LNCaP clone FGC (cell line): ENCODE data around the gene PTMS.

ENCODE experiments used
- DNase-seq: peaks from one replicate; pipeline ENCODE4 v3.0.0-alpha.2; 2011; ENCODE audit warnings: low read depth
- H3K4me3 ChIP-seq: 2 replicates; pipeline ENCODE4 v1.5.1; 2011; ENCODE audit warnings: mild to moderate bottlenecking, low read depth, low read length, control low read depth
- TF ChIP-seq, protein P1 (sequence below): IDR thresholded peaks from 2 replicates; pipeline ENCODE4 v1.5.1; 2012; ENCODE audit warnings: mild to moderate bottlenecking; ENCODE audit not compliant: control insufficient read depth, insufficient read depth; ENCODE audit errors: extremely low read depth

PTMS gene

DNA sequence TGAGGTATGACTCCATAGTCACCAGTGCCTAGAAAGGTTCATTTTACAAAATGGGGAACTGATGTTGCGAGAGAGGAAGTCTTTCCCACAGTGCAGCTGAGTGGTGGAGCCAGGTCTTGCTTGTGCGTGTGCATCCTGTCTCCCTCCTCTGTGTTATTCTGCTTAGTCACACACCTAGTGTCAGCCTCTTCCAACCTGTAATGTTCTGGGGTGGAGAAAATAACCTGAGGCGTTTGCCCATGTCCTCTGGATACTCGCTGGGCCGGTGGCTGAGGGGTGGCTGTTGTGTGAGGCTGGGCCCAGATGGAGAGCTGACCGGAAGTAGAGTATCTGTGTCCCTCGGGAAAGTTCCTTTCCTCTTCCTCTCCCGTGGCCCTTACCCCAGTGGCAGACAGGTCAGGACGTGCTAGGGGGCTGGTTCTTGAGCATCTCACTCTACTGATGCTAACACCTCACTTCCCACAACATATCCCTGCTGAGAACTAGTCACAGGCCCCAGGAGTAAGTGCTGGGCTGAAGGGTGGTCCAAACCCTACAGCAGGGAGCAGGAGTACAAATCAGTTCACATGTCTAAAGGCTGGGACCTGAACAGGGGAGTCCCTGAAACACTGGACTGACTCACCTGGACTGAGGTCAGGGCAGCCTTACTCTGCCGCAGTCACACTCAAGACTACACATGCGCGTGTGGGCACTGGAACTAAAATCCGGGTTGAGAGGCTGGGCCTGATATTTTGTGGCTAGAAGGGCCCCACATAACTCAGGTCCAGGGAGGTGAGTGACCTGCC lies 20.2 kb upstream of the PTMS start:
- TF ChIP-seq, protein P1, sequence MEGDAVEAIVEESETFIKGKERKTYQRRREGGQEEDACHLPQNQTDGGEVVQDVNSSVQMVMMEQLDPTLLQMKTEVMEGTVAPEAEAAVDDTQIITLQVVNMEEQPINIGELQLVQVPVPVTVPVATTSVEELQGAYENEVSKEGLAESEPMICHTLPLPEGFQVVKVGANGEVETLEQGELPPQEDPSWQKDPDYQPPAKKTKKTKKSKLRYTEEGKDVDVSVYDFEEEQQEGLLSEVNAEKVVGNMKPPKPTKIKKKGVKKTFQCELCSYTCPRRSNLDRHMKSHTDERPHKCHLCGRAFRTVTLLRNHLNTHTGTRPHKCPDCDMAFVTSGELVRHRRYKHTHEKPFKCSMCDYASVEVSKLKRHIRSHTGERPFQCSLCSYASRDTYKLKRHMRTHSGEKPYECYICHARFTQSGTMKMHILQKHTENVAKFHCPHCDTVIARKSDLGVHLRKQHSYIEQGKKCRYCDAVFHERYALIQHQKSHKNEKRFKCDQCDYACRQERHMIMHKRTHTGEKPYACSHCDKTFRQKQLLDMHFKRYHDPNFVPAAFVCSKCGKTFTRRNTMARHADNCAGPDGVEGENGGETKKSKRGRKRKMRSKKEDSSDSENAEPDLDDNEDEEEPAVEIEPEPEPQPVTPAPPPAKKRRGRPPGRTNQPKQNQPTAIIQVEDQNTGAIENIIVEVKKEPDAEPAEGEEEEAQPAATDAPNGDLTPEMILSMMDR: no peak
- no peak overlapping the region for H3K4me3 ChIP-seq
- no peak for DNase-seq

DNA sequence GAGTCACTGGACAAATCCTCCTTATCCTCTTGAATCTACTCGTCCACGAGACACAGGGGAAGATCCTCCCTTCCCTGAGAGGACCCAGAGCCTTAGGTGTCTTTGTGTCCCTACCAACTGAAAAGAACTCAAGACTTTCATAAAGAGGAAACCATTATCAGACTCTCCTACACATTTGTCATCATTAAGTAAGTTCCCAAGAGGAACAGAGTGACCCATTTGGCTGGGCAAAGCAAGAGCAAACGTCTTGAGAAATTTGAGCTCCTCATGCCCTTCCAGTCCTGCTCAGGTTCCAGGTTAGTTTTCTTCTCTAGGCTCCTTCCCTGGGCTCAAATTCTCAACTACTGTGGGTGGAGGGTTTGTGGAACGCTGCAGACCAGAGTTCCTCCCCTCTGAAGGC lies 18.9 kb upstream of the PTMS start:
- TF ChIP-seq, protein P1: no peak
- no peak overlapping the region for H3K4me3 ChIP-seq
- DNase-seq: no peak

DNA sequence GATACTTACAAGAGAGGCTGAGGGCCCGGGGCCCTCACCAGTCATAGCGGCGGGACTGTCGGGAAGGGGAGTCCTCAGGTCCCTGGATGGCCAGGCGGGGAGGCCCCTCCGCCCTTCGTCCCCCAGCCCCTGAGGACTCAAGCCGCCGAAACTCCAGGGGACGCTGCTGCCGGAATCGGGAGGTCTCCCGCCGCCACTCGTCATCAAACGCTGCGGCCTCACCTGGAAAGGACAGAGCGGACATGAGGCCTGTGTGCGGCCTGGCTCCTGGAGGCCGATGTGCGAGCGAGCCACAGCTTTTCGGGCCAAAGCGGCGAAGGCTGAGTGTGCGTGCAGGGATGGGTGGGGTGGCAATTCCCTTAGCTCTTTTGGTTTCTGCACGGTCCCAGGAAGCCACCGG lies 17.4 kb upstream of the PTMS start:
- H3K4me3 ChIP-seq: no peak overlapping the region
- TF ChIP-seq, protein P1: no peak
- DNase-seq: no peak

DNA sequence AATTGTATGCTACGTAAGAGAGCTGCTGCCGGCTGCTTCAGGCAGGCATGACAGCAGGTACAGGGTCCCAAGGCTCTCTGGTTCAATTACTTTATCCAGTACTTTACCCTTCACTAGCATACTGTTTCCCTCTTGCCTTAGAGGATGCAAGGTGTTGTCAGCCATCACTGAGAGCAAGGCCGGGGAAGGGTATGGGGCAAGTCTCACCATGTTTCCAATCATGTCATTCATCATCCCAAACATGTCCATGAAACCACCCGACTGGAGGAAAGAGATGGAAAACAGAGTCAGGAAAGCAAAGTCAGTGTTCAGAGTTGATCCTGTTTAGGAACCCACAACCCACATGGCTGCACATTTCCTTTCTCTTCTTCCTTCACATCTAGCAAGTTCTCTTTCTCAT lies 15.7 kb upstream of the PTMS start:
- no peak overlapping the region for H3K4me3 ChIP-seq

GRCh38 chr12:6751767-6752166 lies 14.4 kb upstream of the PTMS start:
- DNase-seq: no peak
- peak overlapping the region; percentile 65 for H3K4me3 ChIP-seq
- TF ChIP-seq, protein P1: no peak

More for the DNA sequence above, 15.7 kb upstream of the PTMS start:
- no peak for DNase-seq
- TF ChIP-seq, protein P1: no peak

- H3K4me3 ChIP-seq: peak overlapping the region; percentile 65
- DNase-seq: no peak
- TF ChIP-seq, protein P1: peak; percentile 37
Measured at GRCh38 chr12:6752167-6752920, 13.8 kb upstream of the PTMS start.
